AG10803 (cell line): ENCODE data around the gene TSPAN32.
"Not testable (repeated sequence)": the region's sequence is repeated elsewhere in the genome, so short reads cannot be mapped to it uniquely, and the experiment has no call there.

Experiments used
- DNase-seq: peaks from one replicate; pipeline ENCODE4 v3.0.0; 2010; ENCODE audit warnings: low read depth
- H3K4me3 ChIP-seq: 2 replicates; pipeline ENCODE4 v1.5.1; 2011; ENCODE audit warnings: mild to moderate bottlenecking, low read length, control low read depth
- CTCF ChIP-seq: conservative IDR thresholded peaks from 2 replicates; pipeline ENCODE4 v1.5.1; 2011; ENCODE audit warnings: mild to moderate bottlenecking, low read length, control low read depth, inconsistent platforms

Gene TSPAN32

GRCh38 chr11:2328656-2329354 is 27.0 kb downstream of the TSPAN32 start:
- DNase-seq, result no peak
- no peak overlapping the region for H3K4me3 ChIP-seq
- no peak for TF ChIP-seq CTCF

- no peak overlapping the region for H3K4me3 ChIP-seq
- no peak for DNase-seq
- no peak for TF ChIP-seq CTCF
Observed at GRCh38 chr11:2329551-2329950, 27.7 kb downstream of the TSPAN32 start.

GRCh38 chr11:2330696-2331095 is 28.9 kb downstream of the TSPAN32 start:
- no peak for TF ChIP-seq CTCF
- no peak for DNase-seq
- H3K4me3 ChIP-seq, result no peak overlapping the region

- no peak for TF ChIP-seq CTCF
- H3K4me3 ChIP-seq, result no peak overlapping the region
- DNase-seq, result no peak
Observed at GRCh38 chr11:2331404-2331803, 29.6 kb downstream of the TSPAN32 start.

- not testable (repeated sequence) for H3K4me3 ChIP-seq, DNase-seq
Observed at GRCh38 chr11:2332569-2332968, 30.8 kb downstream of the TSPAN32 start.

- DNase-seq, H3K4me3 ChIP-seq: not testable (repeated sequence)
Observed at GRCh38 chr11:2333486-2334205, 31.8 kb downstream of the TSPAN32 start.

- not testable (repeated sequence) for DNase-seq, H3K4me3 ChIP-seq
Observed at GRCh38 chr11:2335286-2335685, 33.5 kb downstream of the TSPAN32 start.

GRCh38 chr11:2338760-2339159 is 36.9 kb downstream of the TSPAN32 start:
- DNase-seq, H3K4me3 ChIP-seq: not testable (repeated sequence)

- no peak overlapping the region for H3K4me3 ChIP-seq
- TF ChIP-seq CTCF, result no peak
- DNase-seq, result no peak
Observed at GRCh38 chr11:2342557-2342956, 40.7 kb downstream of the TSPAN32 start.
